GM18526 (cell line): ENCODE results near the gene ZFP37.

Experiments used
- POLR2A ChIP-seq: IDR thresholded peaks from 3 replicates; pipeline ENCODE4 v1.6.1; 2011; ENCODE audit not compliant: insufficient read length; ENCODE audit errors: extremely low read depth

The ZFP37 gene

DNA sequence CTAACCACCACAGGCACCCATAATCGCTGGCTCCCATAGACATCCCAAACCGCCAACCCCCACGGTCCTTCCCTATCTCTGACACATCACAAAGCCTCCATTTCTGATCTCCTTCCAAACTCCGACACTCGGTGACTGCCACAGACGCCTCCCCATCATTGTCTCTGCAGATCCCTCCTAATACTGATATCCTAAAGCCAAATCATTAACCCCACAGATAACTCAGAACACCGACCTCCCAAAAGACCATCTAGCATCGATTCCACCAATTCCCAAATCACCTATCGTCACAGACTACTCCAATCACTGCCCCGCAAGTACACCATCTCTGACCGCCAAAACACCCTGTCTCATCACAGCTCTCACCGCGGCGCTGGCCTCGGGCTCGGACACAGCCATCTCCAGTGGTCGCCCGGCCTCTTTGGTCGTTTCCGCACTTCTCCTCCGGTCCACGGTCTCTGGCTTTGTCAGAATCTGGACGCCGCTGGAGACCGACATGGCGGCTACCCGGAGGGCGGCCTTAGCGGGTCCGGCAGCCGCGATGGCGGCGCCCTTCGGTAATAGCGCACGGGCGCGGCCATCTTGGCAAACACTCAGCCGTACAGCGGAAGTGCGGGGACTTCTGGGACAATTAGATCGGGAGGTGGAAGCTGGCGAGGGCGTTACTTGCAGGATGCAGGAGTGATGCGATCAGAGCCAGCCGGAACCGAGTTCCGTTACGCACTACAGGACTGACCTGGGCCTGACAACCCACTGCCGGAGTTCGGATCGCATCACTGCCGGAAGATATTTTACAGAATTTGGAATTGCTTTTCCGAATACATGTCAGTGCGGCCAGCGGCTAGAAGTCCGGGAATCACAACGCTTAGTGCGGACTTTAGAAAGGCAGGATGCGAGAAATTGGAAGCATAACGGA lies at the start of gene ZFP37:
ZFP37 (minus strand) TSS at position 534 of the 916 bp plus-strand sequence; CDS start at position 498, 36 bp downstream.
- peak; percentile 73 for TF ChIP-seq POLR2A

- TF ChIP-seq POLR2A, result no peak
Observed at GRCh38 chr9:113095561-113095960, 39.0 kb upstream of the ZFP37 start.

- TF ChIP-seq POLR2A, result no peak
Observed at GRCh38 chr9:113057193-113057592, 669 bp upstream of the ZFP37 start.

GRCh38 chr9:113042884-113043657 lies 13.5 kb downstream of the ZFP37 start:
- TF ChIP-seq POLR2A, result no peak

DNA sequence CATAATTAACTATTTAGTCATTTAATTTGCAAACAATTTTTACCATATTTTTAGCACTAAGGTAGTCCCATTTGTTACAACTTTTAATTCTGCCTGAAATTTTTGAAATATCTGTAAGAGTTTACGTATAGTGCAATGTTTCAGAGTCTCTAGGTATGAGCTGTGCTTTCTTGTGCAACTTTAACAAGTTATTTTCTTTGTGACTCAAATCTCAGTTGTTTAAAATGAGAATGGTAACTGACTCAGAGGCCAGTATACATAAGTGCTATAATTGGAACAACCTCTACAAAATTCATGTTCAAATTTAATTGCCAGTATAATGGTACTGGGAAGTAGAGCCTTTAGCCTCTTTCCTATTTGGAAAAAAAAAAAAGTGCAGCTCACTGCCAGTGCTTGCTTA lies 30.3 kb downstream of the ZFP37 start:
- TF ChIP-seq POLR2A, result no peak

- no peak for TF ChIP-seq POLR2A
Observed at GRCh38 chr9:113018247-113018646, 38.3 kb downstream of the ZFP37 start.

DNA sequence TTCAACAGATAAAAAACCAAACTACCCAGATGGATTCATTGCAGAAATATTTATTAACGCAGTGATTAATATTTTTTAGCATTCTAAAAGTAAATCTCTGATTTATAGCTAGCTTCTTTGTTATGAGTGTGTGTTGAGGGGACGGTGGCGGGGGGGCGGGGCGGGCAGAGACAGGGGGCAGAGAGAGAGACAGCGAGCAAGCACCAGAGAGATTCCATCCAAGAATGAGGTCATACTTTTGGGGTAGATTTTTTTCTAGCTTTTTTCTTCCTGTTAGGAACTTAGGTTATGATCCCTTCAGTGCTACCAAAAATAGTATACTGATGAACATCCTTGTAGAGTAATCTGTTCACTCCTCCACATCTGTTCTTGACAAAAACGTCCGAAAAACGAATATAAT lies 44.0 kb downstream of the ZFP37 start:
- TF ChIP-seq POLR2A, result no peak

GRCh38 chr9:113011911-113012381 lies 44.6 kb downstream of the ZFP37 start, which contains the start of gene ZNF883:
TSS of gene ZNF883 (minus strand) at chr9:113012192.
- TF ChIP-seq POLR2A, result no peak

GRCh38 chr9:113005777-113006176 lies 50.7 kb downstream of the ZFP37 start:
- no peak for TF ChIP-seq POLR2A

DNA sequence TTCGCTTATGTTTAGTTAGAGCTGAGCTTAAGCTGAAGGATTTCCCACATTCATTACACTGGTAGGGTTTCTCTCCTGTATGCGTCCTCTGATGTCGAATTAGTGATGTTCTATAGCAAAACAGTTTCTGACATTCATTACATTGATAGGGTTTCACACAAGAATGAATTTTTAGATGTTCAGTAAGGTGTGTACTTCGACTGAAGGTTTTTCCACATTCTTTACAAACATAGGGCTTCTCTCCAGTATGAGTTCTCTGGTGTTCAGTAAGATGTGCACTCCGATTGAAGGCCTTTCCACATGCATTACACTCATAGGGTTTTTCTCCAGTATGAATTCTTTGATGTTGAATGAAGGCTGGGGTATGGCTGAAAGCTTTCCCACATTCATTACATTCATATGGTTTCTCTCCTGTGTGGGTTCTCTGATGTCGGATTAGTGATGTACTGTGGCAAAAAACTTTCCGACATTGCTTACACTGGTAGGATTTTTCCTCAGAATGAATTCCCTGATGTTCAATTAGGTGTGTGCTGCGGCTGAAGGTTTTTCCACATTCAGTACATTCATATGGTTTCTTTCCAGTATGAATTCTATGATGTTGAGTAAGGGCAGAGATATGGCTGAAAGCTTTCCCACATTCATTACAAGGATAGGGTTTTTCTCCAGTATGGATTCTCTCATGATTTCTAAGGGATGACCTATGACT lies 59.1 kb downstream of the ZFP37 start:
- no peak for TF ChIP-seq POLR2A
